ENCODE measurements around the gene WDR18.

DNA sequence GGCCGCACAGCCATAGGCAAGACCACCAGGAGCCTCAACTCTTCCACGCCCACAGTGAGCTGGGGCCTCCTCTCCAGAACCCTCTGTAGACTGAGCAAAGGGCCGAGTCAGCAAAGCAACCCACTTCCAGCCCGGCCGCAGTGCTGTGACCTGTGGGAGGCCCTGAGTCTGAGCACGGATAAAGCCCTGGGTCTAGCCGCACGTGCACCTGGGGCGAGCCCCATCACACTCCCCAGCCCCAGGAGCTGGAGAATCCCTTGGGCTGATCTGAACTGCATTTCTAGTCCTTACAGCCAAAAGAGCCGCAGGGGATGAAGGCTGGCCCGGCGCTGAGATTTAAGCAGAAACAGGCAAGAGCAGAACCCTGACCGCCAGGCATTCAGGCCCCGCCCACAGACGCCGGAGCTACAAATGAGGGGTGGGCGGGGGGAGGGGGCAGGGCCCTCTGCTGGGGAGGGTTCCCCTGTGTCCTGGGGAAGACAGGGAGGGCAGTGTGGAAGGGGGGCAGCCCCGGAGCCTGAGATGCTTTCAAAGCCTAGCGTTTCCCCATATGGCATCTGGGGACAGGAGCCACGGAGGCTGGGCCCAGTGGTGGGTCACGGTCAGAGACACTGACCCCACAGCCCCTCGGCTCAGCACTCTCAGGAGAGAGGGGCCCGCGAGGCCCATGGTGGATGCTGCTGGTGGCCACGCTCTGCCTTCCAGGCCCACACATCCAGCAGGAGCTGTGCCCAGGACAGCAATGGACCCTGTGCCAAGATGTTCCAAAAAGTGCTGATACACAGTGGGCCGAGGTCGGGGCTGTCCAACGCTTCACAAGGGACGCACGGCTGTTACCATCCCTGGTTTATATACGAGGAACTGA is 31.9 kb downstream of the WDR18 start:
- TF ChIP-seq, protein P1, sequence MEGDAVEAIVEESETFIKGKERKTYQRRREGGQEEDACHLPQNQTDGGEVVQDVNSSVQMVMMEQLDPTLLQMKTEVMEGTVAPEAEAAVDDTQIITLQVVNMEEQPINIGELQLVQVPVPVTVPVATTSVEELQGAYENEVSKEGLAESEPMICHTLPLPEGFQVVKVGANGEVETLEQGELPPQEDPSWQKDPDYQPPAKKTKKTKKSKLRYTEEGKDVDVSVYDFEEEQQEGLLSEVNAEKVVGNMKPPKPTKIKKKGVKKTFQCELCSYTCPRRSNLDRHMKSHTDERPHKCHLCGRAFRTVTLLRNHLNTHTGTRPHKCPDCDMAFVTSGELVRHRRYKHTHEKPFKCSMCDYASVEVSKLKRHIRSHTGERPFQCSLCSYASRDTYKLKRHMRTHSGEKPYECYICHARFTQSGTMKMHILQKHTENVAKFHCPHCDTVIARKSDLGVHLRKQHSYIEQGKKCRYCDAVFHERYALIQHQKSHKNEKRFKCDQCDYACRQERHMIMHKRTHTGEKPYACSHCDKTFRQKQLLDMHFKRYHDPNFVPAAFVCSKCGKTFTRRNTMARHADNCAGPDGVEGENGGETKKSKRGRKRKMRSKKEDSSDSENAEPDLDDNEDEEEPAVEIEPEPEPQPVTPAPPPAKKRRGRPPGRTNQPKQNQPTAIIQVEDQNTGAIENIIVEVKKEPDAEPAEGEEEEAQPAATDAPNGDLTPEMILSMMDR (IDR thresholded peaks at IDR 0.05) = no peak
- no peak for TF ChIP-seq POLR2A (IDR thresholded peaks at IDR 0.05; ENCODE audit: low read depth)

Data from esophagus muscularis mucosa (tissue), 3 donors.